HG02623 (cell line): ENCODE measurements around the gene TENM3.

Experiments
- ATAC-seq: cut with Tn5 transposase; IDR thresholded peaks from one replicate; pipeline ENCODE4 v1.9.1; 2021; ENCODE audit warnings: moderate library complexity; ENCODE audit not compliant: unreplicated experiment

The TENM3 gene

DNA sequence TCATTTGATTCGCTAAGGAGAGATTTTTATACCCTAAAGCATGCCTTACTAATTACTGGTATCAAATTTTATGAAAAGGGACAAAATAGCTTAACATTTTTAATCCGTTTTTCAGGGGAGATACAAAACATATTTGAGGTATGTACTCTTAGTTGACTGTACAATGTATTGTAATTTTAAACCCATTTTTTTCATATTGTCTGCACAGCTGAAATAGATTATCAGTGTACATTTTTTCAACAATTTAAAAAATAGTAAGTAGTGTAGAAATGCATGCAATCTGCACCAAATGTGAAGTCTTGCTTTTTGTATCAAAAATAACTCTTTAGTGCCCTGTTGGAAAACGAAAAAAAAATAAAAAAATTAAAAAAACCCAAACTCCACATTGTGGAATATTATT is 82.2 kb downstream of the TENM3 start:
- no peak for ATAC-seq

DNA sequence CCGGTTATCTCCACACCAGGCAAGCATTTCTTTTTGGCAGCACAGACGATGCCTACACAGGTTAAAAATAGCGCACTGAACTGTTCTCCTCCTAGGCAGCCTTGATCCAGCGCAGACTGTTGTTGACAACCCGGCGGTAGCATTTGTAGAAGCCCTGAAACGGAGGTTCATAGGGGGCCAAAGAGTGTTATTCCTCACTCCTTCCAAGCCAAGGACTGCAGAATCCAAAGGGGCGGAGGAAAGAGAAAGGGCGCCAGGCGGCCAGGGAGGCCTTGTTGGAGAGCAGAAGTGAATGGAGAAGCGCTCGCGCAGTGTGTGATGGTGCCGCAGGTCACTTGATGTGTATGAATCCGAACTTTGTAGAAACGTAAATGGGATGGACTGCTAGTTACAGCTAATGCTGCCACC is 82.7 kb downstream of the TENM3 start:
- no peak for ATAC-seq

DNA sequence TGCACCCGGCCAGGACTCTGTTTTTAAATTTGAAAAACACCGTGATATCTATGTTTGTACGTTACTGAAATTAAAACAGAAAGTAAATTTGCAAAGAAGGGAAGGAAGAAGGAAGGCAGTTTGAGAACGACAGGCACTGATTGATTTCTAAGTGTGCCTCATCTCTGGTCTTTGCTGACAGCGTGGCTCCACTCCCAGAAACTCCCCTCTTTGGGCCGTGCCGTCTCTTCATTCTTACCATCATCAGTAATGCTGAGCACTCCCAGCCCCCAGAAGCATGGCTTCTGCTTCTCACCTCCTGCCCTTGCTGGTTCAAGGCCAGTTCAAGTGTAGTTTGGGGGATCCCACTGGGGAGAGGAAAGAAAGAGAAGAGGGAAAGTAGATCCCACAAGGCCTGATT is 85.3 kb downstream of the TENM3 start:
- ATAC-seq, result no peak

DNA sequence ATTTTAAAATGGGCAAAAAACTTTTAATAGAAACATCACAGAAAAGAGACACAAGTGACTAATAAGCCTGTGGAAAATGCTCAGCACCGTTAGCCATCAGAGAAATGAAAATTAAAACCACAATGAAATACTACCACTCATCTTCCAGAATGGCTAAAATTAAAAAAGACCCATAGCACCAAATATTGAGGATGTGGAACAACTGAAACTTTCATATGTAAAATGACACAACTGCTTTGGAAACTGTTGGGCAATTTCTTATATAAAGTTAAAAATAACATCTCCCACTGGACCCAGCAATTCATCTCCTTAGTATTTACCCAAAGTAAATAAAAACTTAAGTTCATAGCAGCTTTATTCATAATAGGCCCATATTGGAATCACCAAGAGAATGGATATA is 94.2 kb downstream of the TENM3 start:
- ATAC-seq, result no peak

GRCh38 chr4:182338063-182338462 is 94.9 kb downstream of the TENM3 start:
- ATAC-seq, result no peak

GRCh38 chr4:182338746-182339145 is 95.5 kb downstream of the TENM3 start:
- ATAC-seq, result no peak

DNA sequence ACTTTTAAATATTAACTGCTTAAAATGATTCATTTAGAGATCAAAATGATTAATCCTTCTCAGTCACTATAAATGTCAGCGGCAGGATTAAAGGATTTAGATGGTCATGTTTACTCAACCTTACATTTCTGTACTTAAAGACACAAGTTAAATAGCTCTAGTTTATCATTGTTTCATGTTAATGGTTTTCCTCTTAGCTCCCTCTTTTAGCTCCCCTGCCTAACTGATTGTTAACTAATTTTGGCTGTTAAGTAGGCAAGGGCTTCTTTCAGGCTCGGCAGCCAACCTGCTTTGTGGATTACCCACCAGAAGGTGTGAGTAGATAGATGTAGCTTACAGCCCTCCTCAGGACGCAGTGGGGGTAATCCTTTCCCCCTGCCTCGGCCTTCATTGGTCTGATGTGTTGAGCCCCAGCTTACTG is 96.0 kb downstream of the TENM3 start:
- ATAC-seq, result no peak

GRCh38 chr4:182343453-182343852 is 100.3 kb downstream of the TENM3 start:
- no peak for ATAC-seq

- no peak for ATAC-seq
These were observed 101.8 kb downstream of the TENM3 start for GRCh38 chr4:182344968-182345367.

- no peak for ATAC-seq
These were observed 103.0 kb downstream of the TENM3 start for GRCh38 chr4:182346250-182346649.

DNA sequence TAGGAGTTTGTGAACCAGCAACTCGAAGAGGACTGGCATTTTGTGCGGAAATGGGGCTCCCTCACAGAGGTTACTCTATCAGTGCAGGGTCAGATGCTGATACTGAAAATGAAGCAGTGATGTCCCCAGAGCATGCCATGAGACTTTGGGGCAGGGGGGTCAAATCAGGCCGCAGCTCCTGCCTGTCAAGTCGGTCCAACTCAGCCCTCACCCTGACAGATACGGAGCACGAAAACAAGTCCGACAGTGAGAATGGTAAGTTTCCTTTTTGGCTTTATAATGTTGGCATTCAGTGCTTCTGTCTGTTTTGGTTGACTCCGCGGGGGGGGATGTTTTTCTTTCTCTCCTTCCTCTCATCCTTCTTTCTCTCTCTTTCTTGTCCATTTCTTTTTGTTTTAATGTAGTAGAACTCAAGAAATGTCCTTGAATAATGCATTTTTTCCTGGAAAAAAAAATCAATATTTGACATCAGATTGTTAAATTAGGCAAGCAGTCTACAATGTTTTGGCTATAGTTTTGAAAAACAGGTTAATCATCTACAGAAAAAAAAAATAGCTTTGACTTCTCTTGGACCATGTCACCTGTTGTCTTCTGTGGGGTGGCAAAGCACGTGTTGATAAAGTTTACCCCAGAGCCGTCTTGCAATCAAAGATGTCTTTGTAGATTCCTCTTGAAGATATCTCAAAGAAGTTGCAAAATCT is 103.6 kb downstream of the TENM3 start:
- ATAC-seq, result no peak

GRCh38 chr4:182348779-182349326 is 105.7 kb downstream of the TENM3 start:
- no peak for ATAC-seq

DNA sequence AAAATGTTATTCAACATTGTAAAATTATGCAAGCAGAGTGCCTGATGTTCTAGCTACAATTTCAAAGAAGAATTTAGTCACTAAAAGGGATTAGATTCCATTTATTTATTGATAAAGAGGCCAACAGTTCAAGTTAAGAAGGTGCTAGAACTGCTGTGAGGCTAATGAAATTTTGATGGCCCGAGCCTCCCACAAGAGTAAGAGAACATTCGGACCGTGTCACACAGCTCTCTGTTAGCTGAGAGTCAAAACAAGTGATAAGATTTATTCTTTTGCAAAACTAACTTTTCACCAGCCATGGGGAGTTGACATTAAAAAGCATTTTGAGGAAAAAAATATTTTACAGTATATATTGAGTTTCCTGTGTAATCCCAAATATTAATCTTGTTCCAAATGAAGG is 106.8 kb downstream of the TENM3 start:
- no peak for ATAC-seq

DNA sequence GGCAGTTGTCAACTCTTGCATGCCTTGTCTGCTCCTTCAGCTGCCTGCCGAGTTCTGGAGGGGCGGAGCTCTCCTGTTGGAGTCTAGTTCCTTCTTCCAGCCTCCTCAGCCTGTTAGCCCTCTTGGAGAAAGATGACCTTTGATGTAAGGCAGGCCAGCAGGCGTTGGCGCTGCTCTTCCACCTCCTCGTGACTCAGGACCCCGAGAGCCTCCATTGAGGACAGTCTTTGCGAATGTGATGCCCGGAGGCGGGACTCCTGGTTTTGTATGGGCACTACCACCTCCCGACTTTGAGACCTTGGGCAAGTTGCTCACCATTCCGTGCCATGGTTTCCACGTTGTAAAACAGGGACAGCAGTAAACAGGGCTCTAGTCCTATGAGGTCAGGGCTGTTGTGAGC is 108.3 kb downstream of the TENM3 start:
- no peak for ATAC-seq

GRCh38 chr4:182354106-182354505 is 110.9 kb downstream of the TENM3 start:
- no peak for ATAC-seq

DNA sequence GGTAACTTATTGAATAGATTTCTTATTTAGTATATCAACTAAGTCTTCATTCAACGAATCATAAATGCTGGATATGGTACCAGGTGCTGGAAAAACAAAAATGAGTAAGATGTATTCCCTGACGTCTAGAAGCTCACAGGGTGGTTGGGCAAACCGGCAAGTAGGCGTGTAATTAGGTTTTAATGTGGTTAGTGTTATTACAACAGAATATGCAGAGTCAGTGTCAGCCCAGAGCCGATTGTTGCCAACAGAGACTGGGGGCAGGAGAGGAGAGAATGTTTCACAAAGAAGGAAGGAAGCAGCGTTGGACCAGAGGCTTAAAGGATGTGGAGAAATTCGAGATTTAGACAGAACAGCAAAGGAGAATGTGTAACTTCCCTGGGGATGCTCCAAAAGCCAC is 111.7 kb downstream of the TENM3 start:
- no peak for ATAC-seq

- ATAC-seq, result no peak
These were observed 124.0 kb downstream of the TENM3 start for GRCh38 chr4:182367153-182367552.

- ATAC-seq, result no peak
These were observed 126.0 kb downstream of the TENM3 start for GRCh38 chr4:182369211-182369610.

DNA sequence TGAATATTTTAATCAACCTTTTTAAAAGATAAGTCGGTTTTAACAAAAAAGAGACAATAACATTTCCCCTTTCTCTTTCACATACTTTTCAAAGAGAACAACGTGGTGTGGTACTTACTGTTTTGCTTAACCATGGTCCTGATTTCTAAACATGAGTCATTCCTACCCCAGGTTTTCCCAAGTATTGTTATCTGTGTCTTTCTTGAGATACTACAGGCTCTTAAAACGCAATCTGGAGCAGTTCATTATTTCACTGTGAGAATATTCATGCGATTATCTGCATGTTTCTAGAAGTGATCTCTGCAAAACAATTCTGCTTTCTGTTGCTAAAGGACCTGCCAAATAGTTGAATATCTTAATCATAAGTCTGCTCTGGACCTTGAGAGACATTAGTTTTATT is 127.3 kb downstream of the TENM3 start:
- no peak for ATAC-seq

- no peak for ATAC-seq
These were observed 137.6 kb downstream of the TENM3 start for GRCh38 chr4:182380771-182381181.

DNA sequence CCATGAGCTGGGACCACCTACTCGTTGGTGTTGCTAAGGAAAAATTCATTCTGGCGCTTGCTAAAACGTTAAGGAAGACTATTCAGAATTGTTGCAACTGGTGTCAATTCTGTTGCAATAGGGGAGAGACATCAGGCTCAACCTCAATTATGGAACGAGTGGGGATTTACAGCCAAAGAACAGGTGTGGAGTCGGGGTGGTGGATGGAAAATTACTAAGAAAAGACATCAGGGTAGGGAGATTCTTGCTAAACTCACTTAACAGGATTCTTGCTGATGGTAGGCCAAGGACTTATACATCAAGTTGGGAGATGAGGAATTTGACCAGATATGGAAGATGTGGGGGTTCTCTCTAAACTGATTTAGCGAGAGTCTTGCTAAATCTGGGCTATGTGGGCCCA is 139.7 kb downstream of the TENM3 start:
- ATAC-seq, result no peak

DNA sequence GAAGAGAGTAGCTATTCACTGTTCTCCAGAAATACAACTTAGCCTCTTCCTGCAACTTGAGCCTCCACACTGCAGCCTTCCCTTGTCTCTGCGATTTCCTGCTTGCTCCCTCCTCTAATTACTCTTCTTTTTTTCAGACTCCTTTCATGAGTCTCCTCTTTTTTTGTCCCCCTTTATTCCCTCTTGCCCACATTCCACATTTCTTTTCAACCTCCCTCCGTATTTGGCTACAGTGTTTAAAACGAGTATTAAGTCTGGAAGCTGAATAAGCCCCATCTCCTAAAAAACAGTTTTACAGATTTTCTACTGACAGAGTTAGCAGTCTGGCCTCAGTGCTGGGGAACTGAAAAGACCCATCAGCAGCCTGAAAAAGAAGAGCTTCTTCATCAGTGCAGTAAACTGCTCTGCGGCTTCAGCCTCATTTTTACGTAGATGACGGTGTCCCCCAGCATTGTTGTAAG is 141.5 kb downstream of the TENM3 start:
- ATAC-seq, result no peak

DNA sequence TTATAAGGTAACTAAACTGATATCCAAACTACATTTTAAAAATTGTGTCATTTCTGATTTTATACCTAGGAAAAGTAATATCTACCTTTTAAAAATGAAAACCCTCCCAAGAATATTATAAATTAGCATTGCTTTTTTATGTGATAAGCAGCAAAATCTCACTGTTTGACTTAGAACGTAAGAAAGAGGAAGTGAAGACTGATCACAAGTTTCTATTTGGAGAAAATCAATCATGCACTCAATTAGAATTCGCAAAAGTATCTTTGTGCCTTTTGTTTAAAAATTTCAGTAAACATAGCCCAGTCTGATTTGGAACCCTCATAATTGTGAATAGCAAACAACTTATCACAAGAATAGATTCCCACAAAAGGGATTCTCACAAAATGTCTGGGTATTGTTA is 142.7 kb downstream of the TENM3 start:
- ATAC-seq, result no peak
